Body of pancreas (tissue), 4 donors: ENCODE data around the gene FBLN5. TPM values are rescaled to one million over a fixed set of nuclear protein-coding genes. Genes with fewer than 3 reads are reported as not detected.

Experiments used
- ATAC-seq: fragments of 150-250 bp; one replicate; pipeline ENCODE4 v1.9.1; 2016
- DNase-seq, 4 donors: peaks; one replicate each; pipeline ENCODE4 v3.0.0-alpha.2; 2019
- H3K27ac ChIP-seq, 4 donors: fragments of 200-600 bp; sonication (generic); 1 replicate in 3 of 4; 2 replicates in 1 of 4; pipeline versions ENCODE4 v1.5.1 to v1.6.1; 2016 to 2019; ENCODE audit warnings: mild to moderate bottlenecking in 1 of 4, mixed read lengths in 1 of 4, moderate library complexity in 1 of 4
- H3K27me3 ChIP-seq, 2 donors: fragments of 200-600 bp; sonication (generic); one replicate each; pipeline ENCODE4 v1.6.0; 2016; ENCODE audit warnings: mild to moderate bottlenecking in 1 of 2
- H3K36me3 ChIP-seq, 2 donors: fragments of 200-600 bp; sonication (generic); replicated peaks in 1 of 2; 2 replicates each; pipeline ENCODE4 v1.5.1; 2016; ENCODE audit warnings: low read depth in 2 of 2; ENCODE audit not compliant: insufficient read depth in 1 of 2
- H3K4me1 ChIP-seq: fragments of 200-600 bp; sonication (generic); one replicate; pipeline ENCODE4 v1.6.0; 2016
- H3K4me3 ChIP-seq, 2 donors: fragments of 200-600 bp; sonication (generic); 1 replicate in 1 of 2; 2 replicates in 1 of 2; pipeline ENCODE4 v1.5.1; 2016 to 2019
- H3K9me3 ChIP-seq, 3 donors: fragments of 200-600 bp; sonication (generic); 1 replicate in 2 of 3; 2 replicates in 1 of 3; pipeline ENCODE4 v1.5.1; 2016
- CTCF ChIP-seq, 7 experiments: fragments of 450-650 bp in 4 of 7; fragments of 200-600 bp in 3 of 7; sonication (generic) in 3 of 7; IDR thresholded peaks; one replicate each; pipeline ENCODE4 v1.5.1; 2016 to 2019; ENCODE audit warnings: antibody characterized with exemption in 7 of 7
- POLR2A ChIP-seq, 3 donors: fragments of 450-650 bp; IDR thresholded peaks; one replicate each; pipeline ENCODE4 v1.6.1; 2016; ENCODE audit warnings: antibody characterized with exemption in 3 of 3, mild to moderate bottlenecking in 2 of 3
- WGBS, 2 donors: methylation state at CpG; one replicate each; pipeline ENCODE4 v1.1.5; 2017; 5-methylcytosine and 5-hydroxymethylcytosine counted together
- intact Hi-C: fragments of 100-400 bp; cut with DNase I; formaldehyde crosslinking; loops from one replicate; pipeline ENCODE4 v1.15.1; 2023
- total RNA-seq, 2 donors: library from RNA; depleted of rRNA; stranded (reverse); fragments of >200 nt; gene quantifications; one replicate each; pipeline ENCODE4 v1.1.0, GENCODE V29; 2016

Gene FBLN5
- total RNA-seq, 2 donors from 2014 or later: 52.1 to 129 TPM

GRCh38 chr14:91870890-91871289 is 76.6 kb downstream of the FBLN5 start:
- TF ChIP-seq CTCF (IDR thresholded peaks at IDR 0.05) (no peak), POLR2A (IDR thresholded peaks at IDR 0.05) (no peak)
- Histone ChIP-seq H3K27ac (peak overlapping the region in 3 of 4 donors; percentile 79 to 97 (median 80)), H3K9me3 (no peaks in the 10 kb centered on the region), H3K27me3 (no peaks in the 10 kb centered on the region), H3K36me3 (no peaks in the 10 kb centered on the region), H3K4me1 (peaks cover 72% of the 10 kb centered on the region), H3K4me3 (no peak overlapping the region)
- DNase-seq: no peak
- intact Hi-C loops: no loop called here
- 60 to 72% methylated on average over 2 of the region's 2 CpGs for WGBS, 2 donors
- no peak for ATAC-seq

- Histone ChIP-seq H3K9me3 (no peaks in the 10 kb centered on the region), H3K36me3 (no peaks in the 10 kb centered on the region), H3K4me1 (peaks cover 64% of the 10 kb centered on the region), H3K4me3 (no peak overlapping the region), H3K27me3 (no peaks in the 10 kb centered on the region), H3K27ac (peak overlapping the region; percentile 71 to 97 (median 80))
- peak in 2 of 4 donors; percentile 43 to 61 for DNase-seq
- 30 to 49% methylated on average over 9 to 16 of the region's 16 CpGs for whole genome bisulfite sequencing, 2 donors
- intact Hi-C loops: no loop called here
- no peak for ATAC-seq
- TF ChIP-seq POLR2A (IDR thresholded peaks at IDR 0.05): peak in 2 of 3 donors; percentile 32 to 34
- no peak for TF ChIP-seq CTCF (IDR thresholded peaks at IDR 0.05)
Measured at GRCh38 chr14:91870001-91870400, 77.5 kb downstream of the FBLN5 start.

- Histone ChIP-seq H3K27ac (peak overlapping the region; percentile 71 to 97 (median 80)), H3K4me3 (no peak overlapping the region), H3K36me3 (no peaks in the 10 kb centered on the region), H3K9me3 (no peaks in the 10 kb centered on the region), H3K4me1 (peaks cover 60% of the 10 kb centered on the region), H3K27me3 (no peaks in the 10 kb centered on the region)
- intact Hi-C loops: no loop called here
- TF ChIP-seq CTCF (IDR thresholded peaks at IDR 0.05): no peak
- TF ChIP-seq POLR2A (IDR thresholded peaks at IDR 0.05): no peak
- ATAC-seq (no peak), DNase-seq (peak in 1 of 4 donors; percentile 52)
- WGBS, 2 donors: 31 to 41% methylated on average over 8 of the region's 8 CpGs
Measured at GRCh38 chr14:91869556-91869955, 77.9 kb downstream of the FBLN5 start.

GRCh38 chr14:91867316-91867988 is 80.0 kb downstream of the FBLN5 start, which contains the start of gene TC2N:
TSS of gene TC2N (minus strand) at chr14:91867536. CDS start at chr14:91813769, 53,767 bp downstream.
- intact Hi-C loops: no loop called here
- no peaks in the 10 kb centered on the region for H3K27me3 ChIP-seq
- H3K36me3 ChIP-seq: no peaks in the 10 kb centered on the region
- no peaks in the 10 kb centered on the region for H3K9me3 ChIP-seq
- no peak for ATAC-seq
- no peak for DNase-seq
- WGBS, 2 donors: 93 to 95% methylated on average over 10 of the region's 10 CpGs
- peaks cover 39% of the 10 kb centered on the region for H3K4me1 ChIP-seq
- H3K27ac ChIP-seq: no peak within 1 kb of the TSS
- TF ChIP-seq POLR2A (IDR thresholded peaks at IDR 0.05) (no peak), CTCF (IDR thresholded peaks at IDR 0.05) (no peak)
- H3K4me3 ChIP-seq: no peak within 1 kb of the TSS
